HCT116 (cell line): Measurements from ENCODE around the gene MCM8. TPM values are rescaled to one million over a fixed set of nuclear protein-coding genes. Genes with fewer than 3 reads are reported as not detected.

Experiments
- ATAC-seq: fragments of 200-7000 bp; cut with Tn5 transposase; 2 replicates; pipeline ENCODE4 v1.9.1; 2020; ENCODE audit warnings: mild to moderate bottlenecking, moderate library complexity
- BruUV-seq: library from RNA; stranded (reverse); fragments of 400-500 nt; replicated peaks from 2 replicates; lab custom pipeline; 2021; lab: Mats Ljungman, UMichigan
- CTCF ChIA-PET: fragments of 300-600 bp; sonication (Branson Sonifier 250); formaldehyde crosslinking; loops from one replicate; lab custom pipeline; 2021; ENCODE audit warnings: antibody characterized with exemption; lab: Charles Lee
- POLR2A ChIA-PET: fragments of 300-600, 350-600 bp; sonication (Branson Sonifier 250); formaldehyde crosslinking; loops from one replicate; lab custom pipeline; 2021; ENCODE audit warnings: antibody characterized with exemption; lab: Charles Lee
- RAD21 ChIA-PET, 2 experiments: fragments of 300-600 bp; sonication (Branson Sonifier 250); formaldehyde crosslinking; loops; one replicate each; lab custom pipeline; 2023; ENCODE audit warnings: low total read pairs in 2 of 2; ENCODE audit not compliant: uncharacterized antibody in 2 of 2, unreplicated experiment in 2 of 2, low non-redundant PET in 1 of 2; lab: Charles Lee
- DNase-seq: peaks from one replicate; pipeline ENCODE4 v3.0.0-alpha.2; 2010; ENCODE audit warnings: low read depth, low spot score
- H2AFZ ChIP-seq: fragments of 200-600 bp; shearing (Covaris generic), sonication (generic); 2 replicates; pipeline ENCODE4 v1.6.1; 2017; ENCODE audit warnings: low read depth, mixed run types, mixed read lengths, antibody characterized with exemption, low read length; ENCODE audit not compliant: poor library complexity, severe bottlenecking
- H3K27ac ChIP-seq: 2 replicates; pipeline ENCODE4 v1.5.1; 2012; ENCODE audit warnings: low read depth, low read length
- H3K27me3 ChIP-seq: fragments of 200-600 bp; sonication (generic); 2 replicates; pipeline ENCODE4 v1.6.1; 2016; ENCODE audit warnings: mixed run types, low read length, mixed read lengths; ENCODE audit not compliant: insufficient read depth
- H3K36me3 ChIP-seq, 2 experiments: fragments of 200-500 bp in 1 of 2; fragments of 200-600 bp in 1 of 2; sonication (Bioruptor generic) in 1 of 2; sonication (generic) in 1 of 2; 2 replicates each; pipeline versions ENCODE4 v1.5.1 to v1.6.1; 2014 to 2016; ENCODE audit warnings: low read length in 2 of 2, inconsistent platforms in 1 of 2, mixed read lengths in 1 of 2, mixed run types in 1 of 2; ENCODE audit not compliant: insufficient read depth in 2 of 2, control insufficient read depth in 1 of 2
- H3K4me1 ChIP-seq, 2 experiments: fragments of 200-600 bp in 1 of 2; sonication (generic) in 1 of 2; 2 replicates each; pipeline versions ENCODE4 v1.5.1 to v1.6.1; 2012 to 2017; ENCODE audit warnings: low read length in 2 of 2, inconsistent platforms in 1 of 2, mild to moderate bottlenecking in 1 of 2, mixed read lengths in 1 of 2, mixed run types in 1 of 2, moderate library complexity in 1 of 2; ENCODE audit not compliant: insufficient read depth in 2 of 2, control insufficient read depth in 1 of 2
- H3K4me2 ChIP-seq: fragments of 200-600 bp; sonication (generic); 2 replicates; pipeline ENCODE4 v1.6.1; 2017; ENCODE audit warnings: mixed run types, low read length, mixed read lengths
- H3K4me3 ChIP-seq, 2 experiments: fragments of 200-600 bp in 1 of 2; sonication (generic) in 1 of 2; replicated peaks in 1 of 2; 2 replicates each; pipeline ENCODE4 v1.5.1; 2011 to 2016; ENCODE audit warnings: low read length in 2 of 2, control low read depth in 1 of 2, low read depth in 1 of 2, mild to moderate bottlenecking in 1 of 2, mixed read lengths in 1 of 2, mixed run types in 1 of 2
- H3K79me2 ChIP-seq: fragments of 200-600 bp; sonication (generic); 2 replicates; pipeline ENCODE4 v1.6.1; 2017; ENCODE audit warnings: mild to moderate bottlenecking, mixed run types, low read length, moderate library complexity, mixed read lengths; ENCODE audit not compliant: insufficient read depth
- H3K9ac ChIP-seq: fragments of 200-600 bp; sonication (generic); 2 replicates; pipeline ENCODE4 v1.6.1; 2016; ENCODE audit warnings: low read length, mixed read lengths
- H3K9me2 ChIP-seq: fragments of 200-600 bp; sonication (generic), shearing (Covaris generic); 2 replicates; pipeline ENCODE4 v1.6.1; 2017; ENCODE audit warnings: mixed run types, mild to moderate bottlenecking, moderate library complexity; ENCODE audit not compliant: insufficient read depth
- H3K9me3 ChIP-seq, 2 experiments: fragments of 200-500 bp in 1 of 2; fragments of 200-600 bp in 1 of 2; sonication (Bioruptor generic) in 1 of 2; sonication (generic) in 1 of 2; 2 replicates each; pipeline ENCODE4 v1.6.1; 2014 to 2017; ENCODE audit warnings: low read length in 2 of 2, mixed read lengths in 2 of 2, inconsistent platforms in 1 of 2, low read depth in 1 of 2, mild to moderate bottlenecking in 1 of 2, mixed run types in 1 of 2, moderate library complexity in 1 of 2; ENCODE audit not compliant: control insufficient read depth in 1 of 2, insufficient read depth in 1 of 2
- H4K20me1 ChIP-seq: fragments of 200-600 bp; sonication (generic), shearing (Covaris generic); 2 replicates; pipeline ENCODE4 v1.6.1; 2017; ENCODE audit warnings: mixed run types, mild to moderate bottlenecking, moderate library complexity; ENCODE audit not compliant: insufficient read depth
- EGR1 ChIP-seq: IDR thresholded peaks from 2 replicates; pipeline ENCODE4 v1.6.1; 2012; ENCODE audit warnings: low read depth
- ELF1 ChIP-seq: IDR thresholded peaks from 2 replicates; pipeline ENCODE4 v1.6.1; 2012; ENCODE audit warnings: low read depth, borderline replicate concordance
- EZH2 ChIP-seq: fragments of 200-600 bp; sonication (generic); IDR thresholded peaks from 2 replicates; pipeline ENCODE4 v1.6.1; 2017; ENCODE audit warnings: antibody characterized with exemption, mixed run types
- JUND ChIP-seq: IDR thresholded peaks from 2 replicates; pipeline ENCODE4 v1.6.1; 2012
- POLR2A ChIP-seq: IDR thresholded peaks from 2 replicates; pipeline ENCODE4 v1.7.0; 2011; ENCODE audit warnings: borderline replicate concordance; ENCODE audit not compliant: insufficient read depth, insufficient read length; ENCODE audit errors: extremely low read depth
- SP1 ChIP-seq: IDR thresholded peaks from 2 replicates; pipeline ENCODE4 v1.6.1; 2012; ENCODE audit warnings: low read depth
- SRF ChIP-seq: IDR thresholded peaks from 2 replicates; pipeline ENCODE4 v1.6.1; 2012; ENCODE audit warnings: low read depth
- TCF7L2 ChIP-seq: IDR thresholded peaks from 2 replicates; pipeline ENCODE4 v1.7.0; 2011; ENCODE audit warnings: borderline replicate concordance, inconsistent platforms; ENCODE audit not compliant: insufficient read depth, insufficient read length; ENCODE audit errors: extremely low read depth
- YY1 ChIP-seq: IDR thresholded peaks from 2 replicates; pipeline ENCODE4 v1.6.1; 2011; ENCODE audit warnings: low read length, low read depth, moderate library complexity, mild to moderate bottlenecking; ENCODE audit not compliant: insufficient replicate concordance; ENCODE audit errors: extremely low read depth
- intact Hi-C: fragments of 100-400 bp; cut with micrococcal nuclease; formaldehyde crosslinking; loops from 2 replicates; pipeline ENCODE4 v1.10.0; 2022
- total RNA-seq: library from RNA; stranded (reverse); gene quantifications from one replicate; pipeline ENCODE4 v1.2.1, GENCODE V29; 2021; ENCODE audit not compliant: unreplicated experiment
- TF ChIP-seq, protein P1 (sequence below): IDR thresholded peaks from 2 replicates; pipeline ENCODE4 v1.6.1; 2012; ENCODE audit warnings: low read depth
- TF ChIP-seq, protein P2 (sequence below): IDR thresholded peaks from 2 replicates; pipeline ENCODE4 v1.6.1; 2012
- TF ChIP-seq, protein P3 (sequence below), 3 experiments: fragments of 200-600 bp in 1 of 3; sonication (generic) in 1 of 3; IDR thresholded peaks in 2 of 3; conservative IDR thresholded peaks in 1 of 3; 2 replicates each; pipeline ENCODE4 v1.5.1; 2012 to 2017; ENCODE audit warnings: low read depth in 2 of 3, low read length in 2 of 3, antibody characterized with exemption in 1 of 3, borderline replicate concordance in 1 of 3, control low read depth in 1 of 3, mild to moderate bottlenecking in 1 of 3, mixed read lengths in 1 of 3, mixed run types in 1 of 3, moderate library complexity in 1 of 3; ENCODE audit not compliant: insufficient read depth in 1 of 3

The MCM8 gene
- total RNA-seq, 1 experiment from 2014 or later: 21.9 TPM

DNA sequence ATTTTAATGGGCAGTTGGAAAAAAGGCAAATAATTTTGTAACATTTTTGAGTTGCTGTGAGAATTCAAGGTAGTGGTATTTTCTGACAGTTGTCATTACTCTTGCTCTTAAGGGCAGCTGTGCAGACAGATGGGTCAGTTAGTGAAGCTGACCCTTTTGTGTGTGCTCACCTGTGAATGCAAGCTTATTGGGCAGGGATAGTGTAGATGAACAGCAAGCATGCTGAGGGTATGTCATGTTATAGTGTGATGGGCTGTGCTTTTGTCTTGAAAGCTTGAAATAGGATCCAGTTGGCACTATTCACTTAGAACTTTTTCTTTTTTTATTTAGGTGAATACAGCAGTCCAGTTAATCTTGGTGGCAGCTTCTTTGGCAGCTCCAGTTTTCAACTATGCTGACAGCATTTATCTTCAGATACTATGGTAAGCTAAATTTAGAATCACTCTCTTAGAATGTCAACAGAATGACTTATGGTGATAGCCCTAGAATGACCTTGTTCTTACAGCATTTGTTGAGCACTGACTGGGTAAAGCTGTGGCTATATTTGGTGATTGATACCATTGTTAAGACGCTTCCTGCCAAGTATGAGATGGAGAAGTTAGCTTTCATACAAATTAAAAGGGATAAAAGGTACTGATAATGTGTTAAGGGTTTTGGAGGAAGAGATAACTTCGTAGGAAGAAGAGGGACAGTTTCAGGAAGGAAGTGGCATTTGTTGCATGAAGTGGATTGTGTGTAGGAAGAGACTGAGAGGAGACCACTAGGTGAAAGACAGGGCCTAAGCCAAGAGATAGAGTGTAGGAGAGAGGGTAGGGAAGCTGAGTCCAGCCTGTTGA, 83.9 kb downstream of the MCM8 start:
- H3K4me2 ChIP-seq: no peak overlapping the region
- intact Hi-C loops: no loop called here

More for the DNA sequence above, 83.9 kb downstream of the MCM8 start:
- H4K20me1 ChIP-seq: peaks cover 10% of the 10 kb centered on the region; the same call in 1 of the 2 replicates
- RAD21 ChIA-PET: no interaction called here
- H3K79me2 ChIP-seq: peaks cover 25% of the 10 kb centered on the region; the same call in 1 of the 2 replicates
- TF ChIP-seq, protein P1, sequence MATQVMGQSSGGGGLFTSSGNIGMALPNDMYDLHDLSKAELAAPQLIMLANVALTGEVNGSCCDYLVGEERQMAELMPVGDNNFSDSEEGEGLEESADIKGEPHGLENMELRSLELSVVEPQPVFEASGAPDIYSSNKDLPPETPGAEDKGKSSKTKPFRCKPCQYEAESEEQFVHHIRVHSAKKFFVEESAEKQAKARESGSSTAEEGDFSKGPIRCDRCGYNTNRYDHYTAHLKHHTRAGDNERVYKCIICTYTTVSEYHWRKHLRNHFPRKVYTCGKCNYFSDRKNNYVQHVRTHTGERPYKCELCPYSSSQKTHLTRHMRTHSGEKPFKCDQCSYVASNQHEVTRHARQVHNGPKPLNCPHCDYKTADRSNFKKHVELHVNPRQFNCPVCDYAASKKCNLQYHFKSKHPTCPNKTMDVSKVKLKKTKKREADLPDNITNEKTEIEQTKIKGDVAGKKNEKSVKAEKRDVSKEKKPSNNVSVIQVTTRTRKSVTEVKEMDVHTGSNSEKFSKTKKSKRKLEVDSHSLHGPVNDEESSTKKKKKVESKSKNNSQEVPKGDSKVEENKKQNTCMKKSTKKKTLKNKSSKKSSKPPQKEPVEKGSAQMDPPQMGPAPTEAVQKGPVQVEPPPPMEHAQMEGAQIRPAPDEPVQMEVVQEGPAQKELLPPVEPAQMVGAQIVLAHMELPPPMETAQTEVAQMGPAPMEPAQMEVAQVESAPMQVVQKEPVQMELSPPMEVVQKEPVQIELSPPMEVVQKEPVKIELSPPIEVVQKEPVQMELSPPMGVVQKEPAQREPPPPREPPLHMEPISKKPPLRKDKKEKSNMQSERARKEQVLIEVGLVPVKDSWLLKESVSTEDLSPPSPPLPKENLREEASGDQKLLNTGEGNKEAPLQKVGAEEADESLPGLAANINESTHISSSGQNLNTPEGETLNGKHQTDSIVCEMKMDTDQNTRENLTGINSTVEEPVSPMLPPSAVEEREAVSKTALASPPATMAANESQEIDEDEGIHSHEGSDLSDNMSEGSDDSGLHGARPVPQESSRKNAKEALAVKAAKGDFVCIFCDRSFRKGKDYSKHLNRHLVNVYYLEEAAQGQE: no peak
- TF ChIP-seq POLR2A (no peak), ELF1 (no peak), EZH2 (no peak), SRF (no peak), JUND (no peak), YY1 (no peak), EGR1 (no peak), SP1 (no peak), TCF7L2 (no peak)
- TF ChIP-seq, protein P2, sequence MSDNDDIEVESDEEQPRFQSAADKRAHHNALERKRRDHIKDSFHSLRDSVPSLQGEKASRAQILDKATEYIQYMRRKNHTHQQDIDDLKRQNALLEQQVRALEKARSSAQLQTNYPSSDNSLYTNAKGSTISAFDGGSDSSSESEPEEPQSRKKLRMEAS: no peak
- TF ChIP-seq, protein P3, sequence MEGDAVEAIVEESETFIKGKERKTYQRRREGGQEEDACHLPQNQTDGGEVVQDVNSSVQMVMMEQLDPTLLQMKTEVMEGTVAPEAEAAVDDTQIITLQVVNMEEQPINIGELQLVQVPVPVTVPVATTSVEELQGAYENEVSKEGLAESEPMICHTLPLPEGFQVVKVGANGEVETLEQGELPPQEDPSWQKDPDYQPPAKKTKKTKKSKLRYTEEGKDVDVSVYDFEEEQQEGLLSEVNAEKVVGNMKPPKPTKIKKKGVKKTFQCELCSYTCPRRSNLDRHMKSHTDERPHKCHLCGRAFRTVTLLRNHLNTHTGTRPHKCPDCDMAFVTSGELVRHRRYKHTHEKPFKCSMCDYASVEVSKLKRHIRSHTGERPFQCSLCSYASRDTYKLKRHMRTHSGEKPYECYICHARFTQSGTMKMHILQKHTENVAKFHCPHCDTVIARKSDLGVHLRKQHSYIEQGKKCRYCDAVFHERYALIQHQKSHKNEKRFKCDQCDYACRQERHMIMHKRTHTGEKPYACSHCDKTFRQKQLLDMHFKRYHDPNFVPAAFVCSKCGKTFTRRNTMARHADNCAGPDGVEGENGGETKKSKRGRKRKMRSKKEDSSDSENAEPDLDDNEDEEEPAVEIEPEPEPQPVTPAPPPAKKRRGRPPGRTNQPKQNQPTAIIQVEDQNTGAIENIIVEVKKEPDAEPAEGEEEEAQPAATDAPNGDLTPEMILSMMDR (IDR thresholded peaks at IDR 0.05 in 2 of 3, conservative IDR thresholded peaks at IDR 0.05 in 1 of 3; ENCODE audit: borderline replicate concordance in 1 of 3, insufficient read depth in 1 of 3, low read depth in 2 of 3, low read length in 2 of 3): no peak
- TF ChIP-seq, all 23 proteins: peak for 0
- CTCF ChIA-PET: interaction anchor here (0.9 kb wide), 1 partner anchor 464 kb away, joined by 3 read pairs; no protein-coding TSS in a partner anchor
- no peaks in the 10 kb centered on the region for H3K27me3 ChIP-seq
- H2AFZ ChIP-seq: no peak overlapping the region
- no peaks in the 10 kb centered on the region for H3K9me2 ChIP-seq
- POLR2A ChIA-PET: no interaction called here
- BruUV-seq: no TSS peak
- H3K36me3 ChIP-seq: peaks cover 19 to 27% of the 10 kb centered on the region in 2 experiments; a peak in 3 of 4 replicates
- DNase-seq (no peak), ATAC-seq (no peak)
- H3K4me3 ChIP-seq: no peak overlapping the region
- H3K27ac ChIP-seq: no peak overlapping the region
- H3K4me1 ChIP-seq: no peaks in the 10 kb centered on the region
- H3K9ac ChIP-seq: no peak overlapping the region
- H3K9me3 ChIP-seq: no peaks in the 10 kb centered on the region
